Stimulated activated naive CD8-positive, alpha-beta T cell treated with anti-CD3 and anti-CD28 coated beads, Interleukin-15, amount 100 ng/mL, for 72 hours (primary cell): ENCODE data around the gene MYO5B.
A peak's percentile ranks its signal among the peaks of the same experiment; 100 is the strongest.

ENCODE experiments used
- ATAC-seq: fragments of 150-1000 bp; cut with Tn5 transposase; 2 replicates; pipeline ENCODE4 v1.10.0; 2021; ENCODE audit warnings: mild to moderate bottlenecking, moderate library complexity
- DNase-seq, 2 donors: peaks; one replicate each; pipeline ENCODE4 v3.0.0; 2021 to 2022
- H3K27ac Mint-ChIP-seq, 2 donors: one replicate each; pipeline ENCODE4 v1.8.0; 2022; ENCODE audit warnings: mild to moderate bottlenecking in 2 of 2, mixed read lengths in 2 of 2, moderate library complexity in 2 of 2
- H3K27me3 Mint-ChIP-seq: one replicate; pipeline ENCODE4 v1.8.0; 2022; ENCODE audit warnings: mixed read lengths
- H3K4me1 Mint-ChIP-seq: one replicate; pipeline ENCODE4 v1.8.0; 2022; ENCODE audit warnings: mild to moderate bottlenecking, mixed read lengths
- H3K4me3 Mint-ChIP-seq, 2 donors: one replicate each; pipeline ENCODE4 v1.8.0; 2022; ENCODE audit warnings: mild to moderate bottlenecking in 2 of 2, mixed read lengths in 2 of 2, moderate library complexity in 1 of 2
- H3K9me3 Mint-ChIP-seq, 2 donors: one replicate each; pipeline ENCODE4 v1.8.0; 2022; ENCODE audit warnings: mixed read lengths in 2 of 2

MYO5B gene

DNA sequence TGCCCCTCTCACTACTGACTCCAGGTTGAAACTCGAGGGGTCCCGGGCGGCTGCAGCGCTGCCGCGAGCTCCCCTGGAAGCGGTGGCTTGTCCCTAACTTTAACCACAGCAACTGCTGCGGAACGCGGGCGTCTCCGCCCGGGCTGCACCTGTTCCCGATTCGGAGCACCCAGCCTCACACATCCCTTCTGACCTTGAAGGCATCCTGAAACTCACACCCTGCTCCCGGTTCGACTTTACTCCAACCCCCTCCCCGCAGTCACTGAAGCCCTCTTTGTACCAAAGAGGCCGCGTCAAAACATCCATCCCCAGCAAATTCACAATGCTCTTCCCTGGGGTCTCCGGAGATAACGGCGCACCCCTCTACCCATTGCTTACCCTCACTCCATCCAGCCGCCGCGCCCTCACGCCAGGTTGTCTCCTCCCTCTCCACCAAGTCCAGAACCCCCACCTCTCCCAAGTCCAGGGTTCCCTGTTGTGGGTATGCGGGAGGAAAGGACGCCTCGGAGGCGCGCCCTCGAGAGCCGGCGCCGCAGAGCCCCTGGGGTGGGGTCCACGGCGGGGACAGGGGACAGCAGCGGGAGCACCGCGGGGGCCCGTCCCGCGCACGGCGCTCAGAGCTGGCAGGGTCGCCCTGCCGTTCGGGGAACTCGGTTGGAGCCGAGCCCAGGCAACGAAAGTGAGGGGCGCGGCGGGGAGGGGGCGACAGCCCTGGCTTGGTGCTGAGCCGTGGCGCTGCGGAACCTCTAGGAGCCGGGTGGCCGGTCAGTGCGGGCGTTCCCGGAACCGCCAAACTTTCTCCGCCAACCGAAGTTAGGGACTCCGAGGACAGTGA lies 934 bp downstream of the MYO5B start:
- H3K27me3 Mint-ChIP-seq = peaks cover 87% of the 10 kb centered on the region
- peak overlapping the region; percentile 62 to 66 for H3K4me3 Mint-ChIP-seq
- DNase-seq = peak in 1 of 2 donors; percentile 16
- H3K4me1 Mint-ChIP-seq = peaks cover 33% of the 10 kb centered on the region
- ATAC-seq = peak; percentile 19
- no peaks in the 10 kb centered on the region for H3K9me3 Mint-ChIP-seq
- H3K27ac Mint-ChIP-seq = no peak overlapping the region

- H3K4me3 Mint-ChIP-seq = no peak overlapping the region
Observed at GRCh38 chr18:50192995-50193795, 1.8 kb downstream of the MYO5B start.

DNA sequence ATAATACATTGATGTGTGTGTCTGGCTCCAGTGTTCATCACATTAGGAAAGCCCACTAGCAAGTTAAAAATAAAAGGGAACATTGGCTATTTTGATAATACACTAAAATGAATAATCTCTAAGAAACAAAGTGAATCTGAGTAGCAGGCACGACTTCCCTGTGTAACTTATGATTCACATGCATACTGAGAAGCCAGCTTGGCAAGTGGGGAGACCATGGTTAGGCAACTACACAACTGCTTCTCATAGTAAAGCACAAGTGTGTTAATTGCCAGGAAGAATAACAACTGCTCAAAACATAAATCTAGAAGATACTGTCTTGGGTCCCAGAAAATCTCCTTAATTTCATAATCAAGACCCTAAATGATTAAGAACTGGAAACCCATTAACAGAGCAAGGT lies 4.0 kb downstream of the MYO5B start:
- peaks cover 33% of the 10 kb centered on the region for H3K4me1 Mint-ChIP-seq
- H3K27ac Mint-ChIP-seq = no peak overlapping the region
- H3K27me3 Mint-ChIP-seq = peaks cover 62% of the 10 kb centered on the region
- ATAC-seq (no peak), DNase-seq (no peak)
- no peaks in the 10 kb centered on the region for H3K9me3 Mint-ChIP-seq
- no peak overlapping the region for H3K4me3 Mint-ChIP-seq

More at GRCh38 chr18:50192995-50193795, 1.8 kb downstream of the MYO5B start:
- DNase-seq (no peak), ATAC-seq (no peak)
- Mint-ChIP-seq H3K27ac (no peak overlapping the region), H3K9me3 (no peaks in the 10 kb centered on the region), H3K27me3 (peaks cover 82% of the 10 kb centered on the region), H3K4me1 (peaks cover 33% of the 10 kb centered on the region)

DNA sequence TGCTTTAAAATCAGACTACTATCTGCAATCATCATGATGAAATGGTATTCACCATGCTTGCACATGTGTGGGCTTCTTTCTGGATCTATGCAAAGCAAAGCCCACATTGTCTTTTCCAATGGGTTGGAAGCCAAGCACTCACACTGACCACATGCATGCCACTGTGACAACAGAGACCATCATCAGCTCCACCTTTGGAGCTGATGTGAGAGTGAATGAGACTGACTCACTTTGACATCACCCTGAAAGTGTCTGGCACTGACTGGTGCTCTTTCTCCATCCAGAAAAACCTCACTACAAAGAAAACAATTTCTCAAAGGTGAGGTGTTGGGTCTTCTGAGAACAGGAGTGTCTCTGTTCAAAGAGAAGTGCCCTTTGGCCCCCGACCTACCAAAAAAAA lies 4.7 kb downstream of the MYO5B start:
- Mint-ChIP-seq H3K4me1 (peaks cover 26% of the 10 kb centered on the region), H3K27ac (peak overlapping the region in 1 of 2 donors; percentile 87), H3K27me3 (peaks cover 55% of the 10 kb centered on the region), H3K9me3 (no peaks in the 10 kb centered on the region), H3K4me3 (no peak overlapping the region)
- ATAC-seq = peak; percentile 52
- DNase-seq = no peak

DNA sequence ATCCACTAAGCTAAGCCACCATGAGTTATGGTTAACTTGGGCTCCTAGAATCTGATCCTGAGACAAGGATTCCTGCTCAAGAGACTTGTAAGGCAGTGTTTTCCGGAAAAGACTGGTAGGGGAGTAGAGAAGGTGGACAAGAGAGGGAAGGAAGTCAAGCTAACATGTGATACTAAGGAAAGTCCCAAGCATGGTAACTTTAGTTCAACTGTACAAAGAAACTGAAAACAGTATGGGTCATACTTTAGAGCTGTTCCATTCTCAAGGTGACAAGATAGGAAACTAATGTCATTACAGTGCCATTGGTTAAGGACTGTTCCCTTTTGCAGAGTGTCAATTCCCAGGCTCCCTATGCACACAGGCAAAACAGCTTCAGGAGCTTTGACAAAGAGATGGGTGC lies 5.8 kb downstream of the MYO5B start:
- DNase-seq (no peak), ATAC-seq (peak; percentile 84)
- Mint-ChIP-seq H3K4me1 (peaks cover 24% of the 10 kb centered on the region), H3K27ac (peak overlapping the region in 1 of 2 donors; percentile 67), H3K4me3 (no peak overlapping the region), H3K9me3 (no peaks in the 10 kb centered on the region), H3K27me3 (peaks cover 50% of the 10 kb centered on the region)

- no peak overlapping the region for H3K4me3 Mint-ChIP-seq
- no peak for DNase-seq
- peak overlapping the region in 1 of 2 donors; percentile 53 for H3K27ac Mint-ChIP-seq
- no peak for ATAC-seq
- no peaks in the 10 kb centered on the region for H3K9me3 Mint-ChIP-seq
- H3K4me1 Mint-ChIP-seq = peaks cover 19% of the 10 kb centered on the region
- H3K27me3 Mint-ChIP-seq = peaks cover 50% of the 10 kb centered on the region
Observed at GRCh38 chr18:50188652-50189051, 6.3 kb downstream of the MYO5B start.

- Mint-ChIP-seq H3K4me3 (no peak overlapping the region), H3K4me1 (peaks cover 13% of the 10 kb centered on the region), H3K27me3 (peaks cover 50% of the 10 kb centered on the region), H3K9me3 (no peaks in the 10 kb centered on the region), H3K27ac (no peak overlapping the region)
- ATAC-seq (no peak), DNase-seq (no peak)
Observed at GRCh38 chr18:50187659-50188058, 7.3 kb downstream of the MYO5B start.

DNA sequence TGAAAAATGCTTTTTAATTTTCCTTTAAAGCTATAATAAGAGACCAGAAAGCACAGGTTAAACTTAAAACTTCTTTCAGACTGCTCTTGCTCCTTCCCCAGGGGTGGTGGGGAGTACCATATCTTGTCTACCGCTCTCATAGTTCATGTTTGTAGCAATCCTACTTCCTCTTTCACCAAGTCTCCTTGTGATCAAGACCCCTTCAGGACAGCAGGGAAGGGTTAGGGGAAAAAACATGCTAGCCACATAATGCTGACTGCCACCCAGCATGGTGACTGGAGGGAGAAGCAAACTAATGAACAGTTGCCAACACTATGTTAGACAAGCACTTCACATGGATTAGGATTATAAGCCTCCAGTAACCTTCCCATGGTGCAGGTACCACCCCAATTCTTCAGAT lies 8.6 kb downstream of the MYO5B start:
- no peak overlapping the region for H3K4me3 Mint-ChIP-seq
- no peaks in the 10 kb centered on the region for H3K9me3 Mint-ChIP-seq
- DNase-seq (no peak), ATAC-seq (no peak)
- peaks cover 13% of the 10 kb centered on the region for H3K4me1 Mint-ChIP-seq
- no peak overlapping the region for H3K27ac Mint-ChIP-seq
- peaks cover 39% of the 10 kb centered on the region for H3K27me3 Mint-ChIP-seq

DNA sequence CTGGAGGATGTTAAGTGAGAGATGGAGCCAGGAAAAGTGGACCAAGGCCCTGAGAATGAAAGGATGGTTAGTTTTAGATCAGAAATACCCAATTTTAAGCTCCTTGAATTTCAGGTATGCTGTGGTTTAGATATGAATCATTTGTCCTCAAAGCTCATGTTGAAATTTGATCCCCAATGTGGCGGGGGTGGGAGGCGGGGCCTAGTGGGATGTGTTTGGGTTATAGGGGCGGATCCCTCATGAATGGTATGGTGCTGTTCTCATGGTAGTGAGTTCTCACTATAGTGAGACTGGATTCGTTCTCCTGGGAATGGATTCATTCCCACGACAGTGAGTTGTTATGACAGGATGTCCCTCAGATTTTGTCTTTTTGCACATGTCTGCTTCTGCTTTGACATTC lies 11.4 kb downstream of the MYO5B start:
- DNase-seq (no peak), ATAC-seq (no peak)
- Mint-ChIP-seq H3K4me3 (no peak overlapping the region), H3K9me3 (no peaks in the 10 kb centered on the region), H3K27me3 (peaks cover 44% of the 10 kb centered on the region), H3K27ac (no peak overlapping the region), H3K4me1 (no peaks in the 10 kb centered on the region)

DNA sequence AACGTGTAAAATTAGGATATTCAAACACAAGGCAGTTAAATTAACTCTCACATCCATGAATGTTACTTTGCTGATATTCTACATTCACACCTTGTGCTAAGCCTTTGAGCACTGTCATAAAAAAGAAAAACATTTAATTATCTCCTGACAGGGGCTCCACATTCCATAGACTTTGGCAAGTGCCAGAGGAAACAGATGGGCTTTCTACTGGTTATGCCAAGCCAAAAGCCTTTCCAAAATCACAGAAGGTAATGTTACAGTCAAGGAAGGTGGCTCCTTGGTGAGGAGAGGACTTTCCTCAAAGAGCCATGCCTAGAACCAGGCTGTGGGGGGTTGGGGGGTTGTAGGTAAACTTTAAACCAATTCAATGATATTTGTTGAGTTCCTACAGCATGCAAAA lies 12.4 kb downstream of the MYO5B start:
- Mint-ChIP-seq H3K27ac (no peak overlapping the region), H3K9me3 (no peaks in the 10 kb centered on the region), H3K4me3 (no peak overlapping the region), H3K4me1 (no peaks in the 10 kb centered on the region), H3K27me3 (peaks cover 49% of the 10 kb centered on the region)
- DNase-seq (no peak), ATAC-seq (no peak)

GRCh38 chr18:50181590-50181989 lies 13.4 kb downstream of the MYO5B start:
- Mint-ChIP-seq H3K4me1 (no peaks in the 10 kb centered on the region), H3K27me3 (peaks cover 54% of the 10 kb centered on the region), H3K9me3 (no peaks in the 10 kb centered on the region), H3K4me3 (no peak overlapping the region), H3K27ac (no peak overlapping the region)
- ATAC-seq (no peak), DNase-seq (no peak)

GRCh38 chr18:50179465-50179864 lies 15.5 kb downstream of the MYO5B start:
- Mint-ChIP-seq H3K27me3 (peaks cover 54% of the 10 kb centered on the region), H3K9me3 (no peaks in the 10 kb centered on the region), H3K4me3 (no peak overlapping the region), H3K4me1 (no peaks in the 10 kb centered on the region), H3K27ac (no peak overlapping the region)
- no peak for DNase-seq
- ATAC-seq = no peak

GRCh38 chr18:50177294-50177992 lies 17.5 kb downstream of the MYO5B start:
- no peak for ATAC-seq
- H3K9me3 Mint-ChIP-seq = no peaks in the 10 kb centered on the region
- H3K4me1 Mint-ChIP-seq = peaks cover 3% of the 10 kb centered on the region
- H3K27me3 Mint-ChIP-seq = peaks cover 47% of the 10 kb centered on the region
- no peak overlapping the region for H3K4me3 Mint-ChIP-seq
- H3K27ac Mint-ChIP-seq = no peak overlapping the region
- DNase-seq = no peak

- Mint-ChIP-seq H3K4me1 (peaks cover 4% of the 10 kb centered on the region), H3K9me3 (peaks cover 0 to 4% of the 10 kb centered on the region in 2 donors), H3K27ac (peak overlapping the region in 1 of 2 donors; percentile 49), H3K27me3 (peaks cover 28% of the 10 kb centered on the region), H3K4me3 (no peak overlapping the region)
- DNase-seq (no peak), ATAC-seq (no peak)
Observed at GRCh38 chr18:50172367-50172766, 22.6 kb downstream of the MYO5B start.

- DNase-seq (no peak), ATAC-seq (no peak)
- no peak overlapping the region for H3K4me3 Mint-ChIP-seq
- peaks cover 24% of the 10 kb centered on the region for H3K27me3 Mint-ChIP-seq
- no peak overlapping the region for H3K27ac Mint-ChIP-seq
- peaks cover 0 to 4% of the 10 kb centered on the region in 2 donors for H3K9me3 Mint-ChIP-seq
- H3K4me1 Mint-ChIP-seq = peaks cover 4% of the 10 kb centered on the region
Observed at GRCh38 chr18:50171406-50171805, 23.5 kb downstream of the MYO5B start.
